Large intestine (tissue), 3 donors: Measurements from ENCODE around the gene RASSF10. TPM values are rescaled to one million over a fixed set of nuclear protein-coding genes. Genes with fewer than 3 reads are reported as not detected.

Source experiments
- DNase-seq, 2 donors: peaks; one replicate each; pipeline versions ENCODE4 v3.0.0 to v3.0.0-alpha.2; 2013
- H3K27ac ChIP-seq: one replicate; pipeline ENCODE4 v1.5.1; 2013; ENCODE audit warnings: low read length
- H3K27me3 ChIP-seq: 2 replicates; pipeline ENCODE4 v1.6.1; 2013; ENCODE audit warnings: low read length; ENCODE audit not compliant: control insufficient read depth, insufficient read depth
- H3K36me3 ChIP-seq: 2 replicates; pipeline ENCODE4 v1.6.1; 2013; ENCODE audit warnings: low read length; ENCODE audit not compliant: control insufficient read depth, insufficient read depth
- H3K4me1 ChIP-seq: one replicate; pipeline ENCODE4 v1.6.1; 2013; ENCODE audit warnings: low read length; ENCODE audit not compliant: control insufficient read depth, insufficient read depth
- H3K4me3 ChIP-seq: one replicate; pipeline ENCODE4 v1.5.1; 2013; ENCODE audit warnings: low read length
- H3K9me3 ChIP-seq: one replicate; pipeline ENCODE4 v1.6.1; 2013; ENCODE audit warnings: mild to moderate bottlenecking, low read depth, low read length, moderate library complexity; ENCODE audit not compliant: control insufficient read depth
- whole genome bisulfite sequencing: methylation state at CpG from one replicate; pipeline ENCODE4 v1.1.5; 2013; ENCODE audit warnings: low lambda C conversion rate; ENCODE audit not compliant: insufficient coverage; 5-methylcytosine and 5-hydroxymethylcytosine counted together
- polyA plus RNA-seq: library from polyadenylated mRNA; unstranded; fragments of 120-200 nt; gene quantifications from one replicate; pipeline ENCODE4 v1.2.1, GENCODE V29; 2013

The RASSF10 gene
- polyA plus RNA-seq, 1 donor, result 3.6 TPM

DNA sequence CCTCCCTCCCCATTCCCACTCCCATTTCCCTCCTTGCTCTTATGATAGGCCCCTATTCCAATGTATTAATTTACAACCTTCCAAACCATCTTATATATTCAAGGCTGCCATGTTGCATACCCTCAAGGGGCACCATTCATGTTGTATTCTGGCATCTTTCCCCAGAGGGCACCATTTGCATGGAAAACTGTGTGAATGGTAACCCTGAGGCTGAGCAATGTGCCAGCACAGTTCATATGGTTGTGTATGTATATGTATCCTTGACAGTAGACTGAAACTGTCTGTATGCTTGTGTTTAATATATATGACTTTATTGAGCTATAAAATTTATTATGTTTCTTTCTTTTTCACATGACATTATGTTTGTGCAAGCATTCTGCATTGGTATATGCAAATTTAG, 7.3 kb downstream of the RASSF10 start:
- H3K27me3 ChIP-seq, result peaks cover 8% of the 10 kb centered on the region
- H3K27ac ChIP-seq, result no peak overlapping the region
- no peaks in the 10 kb centered on the region for H3K36me3 ChIP-seq
- DNase-seq, result no peak
- H3K4me3 ChIP-seq, result no peak overlapping the region
- H3K4me1 ChIP-seq, result peaks cover 15% of the 10 kb centered on the region
- no peaks in the 10 kb centered on the region for H3K9me3 ChIP-seq

DNA sequence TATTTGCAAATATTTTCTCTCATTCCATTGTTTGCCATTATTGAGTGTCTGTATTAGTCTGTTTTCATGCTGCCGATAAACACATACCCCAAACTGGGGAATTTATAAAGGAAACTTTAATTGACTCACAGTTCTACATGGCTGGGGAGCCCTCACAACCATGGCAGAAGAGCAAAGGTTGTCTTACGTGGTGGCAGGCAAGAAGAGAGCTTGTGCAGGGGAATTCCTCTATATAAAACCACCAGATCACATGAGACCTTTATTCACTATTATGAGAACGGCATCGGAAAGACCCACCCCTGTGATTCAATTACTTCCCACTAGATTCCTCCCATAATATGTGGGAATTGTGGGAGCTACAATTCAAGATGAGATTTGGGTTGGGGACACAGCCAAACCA, 10.2 kb downstream of the RASSF10 start:
- no peaks in the 10 kb centered on the region for H3K4me1 ChIP-seq
- H3K4me3 ChIP-seq, result no peak overlapping the region
- H3K27ac ChIP-seq, result no peak overlapping the region
- H3K36me3 ChIP-seq, result no peaks in the 10 kb centered on the region
- H3K9me3 ChIP-seq, result no peaks in the 10 kb centered on the region
- no peaks in the 10 kb centered on the region for H3K27me3 ChIP-seq
- WGBS, result no CpG with 5 or more reads among the region's 4 CpGs
- DNase-seq, result no peak

DNA sequence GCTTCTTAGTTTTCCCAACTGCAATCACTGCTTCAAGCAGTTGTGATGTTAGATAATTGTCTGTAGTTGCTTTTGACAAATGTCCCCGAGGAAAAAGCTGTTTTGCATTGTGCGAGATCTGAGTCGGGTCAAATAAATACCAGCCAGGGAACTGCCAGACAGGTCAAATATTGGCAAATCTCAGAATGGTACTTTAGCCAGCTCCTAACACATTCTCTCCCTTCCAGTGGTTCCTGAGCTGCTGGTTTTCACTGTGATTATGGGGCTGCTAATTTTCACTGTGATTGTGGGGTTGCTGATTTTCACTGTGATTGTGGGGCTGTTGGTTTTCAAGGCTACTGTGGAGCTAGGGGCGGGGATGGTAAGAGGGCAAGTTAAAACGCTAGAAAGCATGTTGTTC, 14.3 kb downstream of the RASSF10 start:
- Histone ChIP-seq H3K27me3 (no peaks in the 10 kb centered on the region), H3K27ac (no peak overlapping the region), H3K9me3 (no peaks in the 10 kb centered on the region), H3K4me3 (no peak overlapping the region), H3K4me1 (no peaks in the 10 kb centered on the region), H3K36me3 (no peaks in the 10 kb centered on the region)
- DNase-seq, result no peak
- WGBS, result no CpG with 5 or more reads among the region's 5 CpGs

DNA sequence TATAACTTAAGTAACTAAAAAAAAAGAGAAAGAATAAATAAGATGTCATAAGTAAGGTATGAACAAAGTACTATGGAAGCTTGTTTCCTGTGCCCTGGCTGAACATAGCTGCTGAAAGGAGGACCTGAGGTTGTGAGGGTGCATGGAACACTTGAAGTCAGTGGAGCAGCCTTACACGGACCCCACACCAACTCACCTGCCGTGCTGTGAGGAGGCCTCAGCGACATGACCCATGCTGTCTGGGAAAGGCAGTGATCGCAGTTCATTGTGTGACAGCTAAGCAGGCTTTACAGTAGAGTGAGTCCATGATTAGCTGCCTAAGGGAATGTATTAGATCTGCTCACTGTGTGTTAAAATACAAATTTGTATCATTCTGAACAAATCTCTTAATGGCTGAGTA, 17.6 kb downstream of the RASSF10 start:
- no peaks in the 10 kb centered on the region for H3K9me3 ChIP-seq
- H3K4me1 ChIP-seq, result no peaks in the 10 kb centered on the region
- DNase-seq, result no peak
- H3K4me3 ChIP-seq, result no peak overlapping the region
- H3K27me3 ChIP-seq, result no peaks in the 10 kb centered on the region
- H3K36me3 ChIP-seq, result no peaks in the 10 kb centered on the region
- H3K27ac ChIP-seq, result no peak overlapping the region
- WGBS, result no CpG with 5 or more reads among the region's 4 CpGs

DNA sequence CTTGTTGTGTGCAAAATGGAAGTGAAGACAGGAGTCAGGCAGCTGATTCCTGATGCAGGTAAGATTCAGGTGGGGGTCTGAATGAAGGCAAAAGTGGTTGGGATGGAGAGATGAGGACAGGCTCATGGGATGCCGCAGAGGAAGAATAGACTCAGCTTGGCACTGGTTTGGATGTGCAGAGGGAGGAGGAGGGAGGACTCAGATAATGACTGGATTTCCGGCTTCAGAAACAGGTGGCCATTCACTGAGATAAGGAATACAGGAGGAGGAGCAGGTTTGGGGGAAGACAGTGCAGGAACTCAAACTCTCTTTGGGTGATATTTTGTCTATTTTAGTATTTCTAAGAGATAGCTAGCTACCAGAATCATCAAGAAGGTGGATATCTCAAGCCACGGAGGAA, 19.2 kb downstream of the RASSF10 start:
- Histone ChIP-seq H3K4me3 (no peak overlapping the region), H3K27me3 (no peaks in the 10 kb centered on the region), H3K4me1 (no peaks in the 10 kb centered on the region), H3K9me3 (no peaks in the 10 kb centered on the region), H3K27ac (no peak overlapping the region), H3K36me3 (no peaks in the 10 kb centered on the region)
- WGBS, result 20% methylated on average over 1 of the region's 3 CpGs
- no peak for DNase-seq

DNA sequence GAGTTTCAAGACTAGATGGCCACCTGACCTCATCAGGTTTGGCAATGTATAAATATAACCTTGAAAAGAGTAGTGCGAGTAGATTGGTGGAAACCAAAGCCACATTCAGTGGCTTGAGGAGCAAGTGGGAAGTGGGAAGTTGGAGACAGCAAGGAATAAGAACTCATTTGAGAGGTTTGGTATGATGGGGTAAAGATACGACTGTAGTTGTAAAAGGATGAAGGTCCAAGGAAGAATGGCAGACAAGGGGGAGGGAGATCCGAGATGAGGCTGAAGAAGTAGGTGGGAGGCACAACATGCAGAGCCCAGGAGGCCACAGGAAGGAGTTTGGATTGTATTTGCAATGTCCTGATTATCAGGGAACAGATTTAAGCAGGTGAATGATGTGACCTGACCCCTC, 20.8 kb downstream of the RASSF10 start:
- Histone ChIP-seq H3K4me3 (no peak overlapping the region), H3K27me3 (no peaks in the 10 kb centered on the region), H3K4me1 (no peaks in the 10 kb centered on the region), H3K27ac (no peak overlapping the region), H3K9me3 (no peaks in the 10 kb centered on the region), H3K36me3 (no peaks in the 10 kb centered on the region)
- WGBS, result 100% methylated on average over 2 of the region's 3 CpGs
- no peak for DNase-seq

DNA sequence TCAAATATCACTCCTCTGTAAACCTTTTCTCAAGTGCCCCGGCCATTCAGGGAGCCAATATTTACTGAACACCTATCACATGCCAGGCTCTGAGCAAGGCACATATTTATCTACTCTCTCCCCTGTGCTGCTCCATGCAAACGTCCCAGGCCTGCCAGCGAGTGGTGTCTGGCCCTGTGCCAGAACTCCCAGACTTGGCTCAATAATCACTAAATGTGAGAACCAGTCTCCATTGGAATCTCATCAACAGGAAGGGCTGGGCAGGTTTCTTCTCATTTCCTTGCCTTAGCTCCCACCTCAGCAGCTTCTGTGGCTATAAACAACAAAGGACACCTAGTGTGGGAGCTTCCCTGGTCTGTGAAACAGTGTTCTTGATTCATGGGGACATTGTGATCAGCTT, 21.7 kb downstream of the RASSF10 start:
- H3K4me3 ChIP-seq, result no peak overlapping the region
- no peak for DNase-seq
- no peaks in the 10 kb centered on the region for H3K4me1 ChIP-seq
- H3K36me3 ChIP-seq, result no peaks in the 10 kb centered on the region
- H3K9me3 ChIP-seq, result no peaks in the 10 kb centered on the region
- H3K27ac ChIP-seq, result no peak overlapping the region
- WGBS, result no CpG with 5 or more reads among the region's 3 CpGs
- H3K27me3 ChIP-seq, result no peaks in the 10 kb centered on the region

DNA sequence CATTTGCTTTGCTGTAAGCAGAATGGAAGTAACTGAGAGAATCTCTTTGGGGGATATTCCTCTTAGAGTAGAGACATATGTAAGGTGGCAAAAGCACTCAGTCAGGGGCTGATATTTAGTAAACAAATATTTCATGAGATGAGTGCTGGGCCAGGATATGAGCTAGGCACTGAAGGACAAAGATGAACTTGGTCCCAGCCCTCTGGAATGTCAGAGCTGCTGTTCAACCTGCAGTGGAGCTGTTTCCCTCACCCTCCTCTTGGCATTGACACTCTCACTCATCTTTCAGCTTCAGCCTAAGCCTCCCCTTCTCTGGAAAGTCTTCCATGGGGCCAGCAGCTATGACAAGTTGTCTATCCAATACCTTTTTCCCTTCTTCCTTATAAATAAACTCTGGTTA, 22.2 kb downstream of the RASSF10 start:
- H3K4me3 ChIP-seq, result no peak overlapping the region
- no peaks in the 10 kb centered on the region for H3K36me3 ChIP-seq
- no peak overlapping the region for H3K27ac ChIP-seq
- no peaks in the 10 kb centered on the region for H3K27me3 ChIP-seq
- no peak for DNase-seq
- H3K4me1 ChIP-seq, result no peaks in the 10 kb centered on the region
- H3K9me3 ChIP-seq, result no peaks in the 10 kb centered on the region

DNA sequence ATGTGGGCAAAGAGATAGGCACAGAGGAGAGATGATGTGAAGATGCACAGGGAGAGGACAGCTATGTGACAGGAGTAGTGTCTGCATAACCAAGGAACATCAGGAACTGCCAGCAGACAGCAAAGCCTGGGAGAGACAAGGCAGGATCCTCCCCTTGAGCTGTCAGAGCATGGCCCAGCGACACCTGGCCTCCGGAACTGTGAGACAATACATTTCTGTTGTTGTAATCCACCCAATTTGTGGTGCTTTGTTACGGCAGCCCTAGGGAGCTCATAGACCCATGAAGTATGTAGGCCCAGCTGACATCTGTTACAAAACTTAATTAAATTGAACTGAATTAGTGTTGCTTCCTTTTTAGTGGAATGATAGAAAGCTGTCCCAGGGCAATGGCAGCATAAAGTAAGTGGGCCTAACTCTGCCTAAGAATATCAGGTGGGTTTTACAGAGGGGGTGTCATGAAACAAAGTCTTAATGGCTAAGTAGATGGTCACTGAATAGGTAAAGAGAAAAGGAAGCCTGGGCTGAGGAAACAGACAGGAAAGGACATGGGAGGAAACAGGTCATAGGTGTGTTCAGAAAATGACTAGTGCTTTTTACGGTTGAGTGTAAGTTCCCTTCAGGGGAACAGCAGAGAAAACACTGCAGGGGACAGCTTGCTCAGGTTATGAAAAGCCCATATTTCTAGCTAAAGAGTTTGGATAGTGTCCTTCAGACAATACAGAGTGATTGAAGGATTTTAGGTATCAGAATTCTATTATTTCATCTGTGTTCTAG, 24.8 kb downstream of the RASSF10 start:
- H3K9me3 ChIP-seq, result no peaks in the 10 kb centered on the region
- no peaks in the 10 kb centered on the region for H3K4me1 ChIP-seq
- no peak overlapping the region for H3K27ac ChIP-seq
- WGBS, result 80% methylated on average over 1 of the region's 4 CpGs
- DNase-seq, result no peak
- no peaks in the 10 kb centered on the region for H3K36me3 ChIP-seq
- no peak overlapping the region for H3K4me3 ChIP-seq
- no peaks in the 10 kb centered on the region for H3K27me3 ChIP-seq

DNA sequence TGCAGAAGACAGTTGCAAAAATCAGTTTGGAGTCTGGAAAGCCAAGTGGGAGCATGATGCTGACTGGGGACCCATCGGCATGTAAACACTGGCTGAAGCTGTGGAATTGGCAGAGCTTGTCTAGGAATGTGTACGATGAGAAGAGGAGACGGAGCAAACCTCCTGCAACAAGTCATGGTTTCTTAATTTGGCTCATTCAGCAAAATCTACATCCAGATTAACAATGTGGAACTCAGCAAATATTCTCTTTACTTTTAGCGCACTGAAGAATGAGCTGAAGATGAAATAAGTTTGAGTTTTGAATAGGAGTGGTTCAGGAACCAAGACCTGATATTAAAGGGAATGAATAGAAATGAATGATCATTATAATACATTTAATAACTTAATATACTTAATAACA, 26.6 kb downstream of the RASSF10 start:
- no peak for DNase-seq
- H3K27me3 ChIP-seq, result no peaks in the 10 kb centered on the region
- H3K9me3 ChIP-seq, result no peaks in the 10 kb centered on the region
- H3K36me3 ChIP-seq, result no peaks in the 10 kb centered on the region
- no peak overlapping the region for H3K27ac ChIP-seq
- H3K4me1 ChIP-seq, result no peaks in the 10 kb centered on the region
- no peak overlapping the region for H3K4me3 ChIP-seq
- 100% methylated on average over 1 of the region's 4 CpGs for WGBS

DNA sequence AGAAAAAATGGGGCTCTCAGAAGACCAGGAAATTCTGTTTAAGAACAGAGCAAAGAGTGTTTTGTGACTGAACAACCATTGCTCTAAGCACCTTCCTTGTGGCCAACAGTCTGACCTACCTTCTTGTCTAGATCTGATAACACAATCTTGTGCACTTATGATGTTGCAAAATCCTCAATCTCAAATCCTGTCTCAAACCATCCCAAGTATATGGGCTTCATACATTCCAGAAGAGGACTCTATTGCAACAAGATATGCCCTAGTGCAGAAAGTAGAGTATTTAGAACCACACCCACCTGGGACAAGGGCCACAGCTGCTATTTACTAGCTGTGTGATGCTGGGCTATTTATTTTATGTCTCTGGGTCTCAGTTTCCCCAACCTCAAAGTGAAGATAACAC, 27.1 kb downstream of the RASSF10 start:
- Histone ChIP-seq H3K27ac (no peak overlapping the region), H3K9me3 (no peaks in the 10 kb centered on the region), H3K27me3 (no peaks in the 10 kb centered on the region), H3K36me3 (no peaks in the 10 kb centered on the region), H3K4me1 (no peaks in the 10 kb centered on the region), H3K4me3 (no peak overlapping the region)
- DNase-seq, result no peak
